K562 (cell line): ENCODE data around the gene CARM1. TPM values are rescaled to one million over a fixed set of nuclear protein-coding genes. Genes with fewer than 3 reads are reported as not detected.

Experiments
- ATAC-seq: fragments of 200-7000 bp; cut with Tn5 transposase; 3 replicates; pipeline ENCODE4 v1.9.1; 2020; ENCODE audit warnings: moderate library complexity
- BruUV-seq: library from RNA; stranded (reverse); fragments of 400-500 nt; replicated peaks from 2 replicates; lab custom pipeline; 2021; lab: Mats Ljungman, UMichigan
- CTCF ChIA-PET: fragments of 300-600 bp; formaldehyde crosslinking; extraction: SDS; loops from one replicate; lab custom pipeline; 2021; ENCODE audit warnings: low intra/inter-chr PET ratio; lab: Yijun Ruan, JAX
- POLR2A ChIA-PET: fragments of 300-600, 350-650 bp; sonication (Branson Sonifier 250); formaldehyde crosslinking; extraction: SDS; loops from one replicate; lab custom pipeline; 2021; ENCODE audit warnings: antibody characterized with exemption, inconsistent platforms; lab: Yijun Ruan, JAX
- DNase-seq, 4 experiments: peaks; one replicate each; pipeline versions ENCODE4 v3.0.0 to v3.0.0-alpha.2; 2011 to 2018; ENCODE audit warnings: low spot score in 3 of 4, mixed read lengths in 3 of 4; ENCODE audit errors: extremely low read depth in 1 of 4
- FAIRE-seq: peaks from 2 replicates; lab custom pipeline; 2011; peaks lifted over from hg19 to GRCh38; lab: Jason Lieb, UNC
- H2AFZ ChIP-seq: 2 replicates; pipeline ENCODE4 v1.6.0; 2011; ENCODE audit warnings: low read depth, low read length, control low read depth, inconsistent platforms
- H3K27ac ChIP-seq: fragments of 200-600 bp; 3 replicates; pipeline ENCODE4 v1.8.0; 2011; ENCODE audit warnings: low read depth, mild to moderate bottlenecking, control low read depth, inconsistent platforms, low read length, moderate library complexity, mixed read lengths; ENCODE audit errors: extremely low read depth
- H3K27me3 ChIP-seq, 2 experiments: fragments of 300-600 bp in 1 of 2; 2 replicates in 1 of 2; 3 replicates in 1 of 2; pipeline versions ENCODE4 v1.6.0 to v1.8.0; 2011; ENCODE audit warnings: inconsistent platforms in 2 of 2, low read length in 2 of 2, mild to moderate bottlenecking in 1 of 2, mixed read lengths in 1 of 2, moderate library complexity in 1 of 2; ENCODE audit not compliant: control insufficient read depth in 2 of 2, insufficient read depth in 2 of 2
- H3K36me3 ChIP-seq: fragments of 300-600 bp; 3 replicates; pipeline ENCODE4 v1.8.0; 2011; ENCODE audit warnings: mild to moderate bottlenecking, low read length, inconsistent platforms; ENCODE audit not compliant: control insufficient read depth, insufficient read depth
- H3K4me1 ChIP-seq, 2 experiments: fragments of 200-600 bp in 1 of 2; replicated peaks in 1 of 2; 2 replicates in 1 of 2; 3 replicates in 1 of 2; pipeline versions ENCODE4 v1.5.1 to v1.8.0; 2011; ENCODE audit warnings: inconsistent platforms in 2 of 2, low read length in 2 of 2, mild to moderate bottlenecking in 1 of 2, mixed read lengths in 1 of 2, moderate library complexity in 1 of 2; ENCODE audit not compliant: control insufficient read depth in 2 of 2, insufficient read depth in 2 of 2
- H3K4me2 ChIP-seq: 2 replicates; pipeline ENCODE4 v1.6.1; 2011; ENCODE audit warnings: low read length, control low read depth, inconsistent platforms, mixed read lengths; ENCODE audit not compliant: insufficient read depth
- H3K4me3 ChIP-seq: fragments of 200-600 bp; sonication (generic), shearing (Covaris generic); 2 replicates; pipeline ENCODE4 v1.5.1; 2016; ENCODE audit warnings: control low read depth, inconsistent platforms
- H3K79me2 ChIP-seq: fragments of 200-600 bp; 3 replicates; pipeline ENCODE4 v1.8.0; 2011; ENCODE audit warnings: low read length, inconsistent platforms; ENCODE audit not compliant: control insufficient read depth, insufficient read depth
- H3K9ac ChIP-seq, 2 experiments: 2 replicates each; pipeline versions ENCODE4 v1.6.0 to v1.6.1; 2011; ENCODE audit warnings: low read depth in 2 of 2, low read length in 2 of 2, control low read depth in 1 of 2, inconsistent platforms in 1 of 2, mild to moderate bottlenecking in 1 of 2, mixed read lengths in 1 of 2; ENCODE audit not compliant: insufficient read depth in 1 of 2
- H3K9me1 ChIP-seq: one replicate; pipeline ENCODE4 v1.6.0; 2011; ENCODE audit warnings: inconsistent platforms, mild to moderate bottlenecking, low read length, moderate library complexity; ENCODE audit not compliant: control insufficient read depth, insufficient read depth
- H3K9me3 ChIP-seq: replicated peaks from 2 replicates; pipeline ENCODE4 v1.5.1; 2011; ENCODE audit warnings: low read depth, low read length, inconsistent platforms; ENCODE audit not compliant: control insufficient read depth, insufficient read depth
- H4K20me1 ChIP-seq: replicated peaks from 2 replicates; pipeline ENCODE4 v1.6.1; 2011; ENCODE audit warnings: low read length, inconsistent platforms, mixed read lengths; ENCODE audit not compliant: control insufficient read depth, insufficient read depth
- ASH1L ChIP-seq: fragments of 450-650 bp; IDR thresholded peaks from 2 replicates; pipeline ENCODE4 v1.6.1; 2018; ENCODE audit warnings: borderline replicate concordance, mild to moderate bottlenecking, low read depth; ENCODE audit not compliant: partially characterized antibody
- CEBPB ChIP-seq: fragments of 450-650 bp; IDR thresholded peaks from 2 replicates; pipeline ENCODE4 v1.6.1; 2016; ENCODE audit warnings: missing genetic modification characterization, missing compliant biosample characterization
- FOSL1 ChIP-seq: fragments of 200-800 bp; sonication (Bioruptor generic); conservative IDR thresholded peaks from 2 replicates; pipeline ENCODE4 v1.6.1; 2016; ENCODE audit warnings: missing genetic modification characterization, missing compliant biosample characterization
- JUND ChIP-seq, 2 experiments: IDR thresholded peaks; 2 replicates in 1 of 2; 3 replicates in 1 of 2; pipeline ENCODE4 v1.6.1; 2011; ENCODE audit warnings: borderline replicate concordance in 2 of 2, low read depth in 2 of 2, low read length in 2 of 2, improper control_type of control experiment in 1 of 2, missing biosample characterization in 1 of 2, missing genetic modification characterization in 1 of 2, missing genetic modification reagents in 1 of 2
- MEIS2 ChIP-seq: fragments of 450-650 bp; IDR thresholded peaks from 2 replicates; pipeline ENCODE4 v1.6.1; 2014; ENCODE audit warnings: mild to moderate bottlenecking; ENCODE audit not compliant: partially characterized antibody
- PKNOX1 ChIP-seq: fragments of 450-650 bp; IDR thresholded peaks from 2 replicates; pipeline ENCODE4 v1.6.1; 2016
- SMARCA4 ChIP-seq: fragments of 450-650 bp; IDR thresholded peaks from 2 replicates; pipeline ENCODE4 v1.6.1; 2016
- SMARCE1 ChIP-seq: fragments of 450-650 bp; IDR thresholded peaks from 2 replicates; pipeline ENCODE4 v1.7.1; 2016; ENCODE audit warnings: mild to moderate bottlenecking
- VEZF1 ChIP-seq: fragments of 200-800 bp; sonication (Bioruptor generic); IDR thresholded peaks from 2 replicates; pipeline ENCODE4 v1.6.1; 2017; ENCODE audit warnings: missing genetic modification characterization, missing compliant biosample characterization
- ZFP1 ChIP-seq: fragments of 450-650 bp; formaldehyde crosslinking; IDR thresholded peaks from 2 replicates; pipeline ENCODE4 v1.4.0; 2020; ENCODE audit warnings: mild to moderate bottlenecking, mixed read lengths
- ZNF282 ChIP-seq: sonication (generic); formaldehyde crosslinking; IDR thresholded peaks from 2 replicates; pipeline ENCODE4 v1.8.1; 2023; ENCODE audit warnings: missing genetic modification reagents
- ZNF384 ChIP-seq: IDR thresholded peaks from 2 replicates; pipeline ENCODE4 v1.6.1; 2012; ENCODE audit warnings: low read depth, low read length, improper control_type of control experiment
- ZNF780A ChIP-seq: fragments of 250-450 bp; sonication (Bioruptor Pico); IDR thresholded peaks from 2 replicates; pipeline ENCODE4 v1.5.0; 2021; ENCODE audit warnings: mild to moderate bottlenecking
- WGBS: fragments of 100-300 bp; shearing (Covaris generic); methylation state at CpG from one replicate; pipeline ENCODE4 v1.1.6; 2016; ENCODE audit warnings: low coverage, mixed read lengths; ENCODE audit not compliant: insufficient coverage; ENCODE audit errors: missing lambda C conversion rate; 5-methylcytosine and 5-hydroxymethylcytosine counted together
- in situ Hi-C: fragments of 300-500 bp; cut with MboI; formaldehyde crosslinking; loops from 4 replicates; pipeline ENCODE4 v1.15.0; 2018; ENCODE audit warnings: inconsistent platforms, mixed read lengths
- intact Hi-C: fragments of 100-400 bp; cut with micrococcal nuclease; formaldehyde crosslinking; loops from 2 replicates; pipeline ENCODE4 v1.14.2; 2022
- polyA plus RNA-seq, 8 experiments: library from polyadenylated mRNA; depleted of rRNA in 4 of 8; stranded (reverse) in 5 of 8; unstranded in 3 of 8; fragments of >200 nt; fragmentation: Nextera tagmentation in 2 of 8; fragmentation: Illumina TruSeq in 1 of 8; extraction: Ambion mirVana in 2 of 8; extraction: Trizol in 1 of 8; gene quantifications; 2 replicates each; pipeline versions ENCODE4 v1.2.1 to v1.2.3, GENCODE V29; 2011 to 2014; ENCODE audit warnings: inconsistent platforms in 1 of 8, missing spikeins in 1 of 8
- total RNA-seq, 7 experiments: library from RNA; depleted of rRNA in 6 of 7; stranded (reverse); fragments of >200 nt in 6 of 7; fragmentation: Illumina TruSeq in 2 of 7; extraction: Trizol in 2 of 7; gene quantifications; 2 replicates each; pipeline versions ENCODE4 v1.2.1 to v1.2.3, GENCODE V29; 2011 to 2021; ENCODE audit warnings: low replicate concordance in 1 of 7

The CARM1 gene
- total and polyA plus RNA-seq, 9 of the 15 experiments (the other 6 are each of a cell fraction or from before 2014, with no cell fraction given): 0.36 to 86.0 (median 29.7) TPM

- no peaks in the 10 kb centered on the region; a peak in 1 of 5 replicates for H3K27me3 ChIP-seq
- TF ChIP-seq ASH1L (no peak), ZNF282 (0 out of 2 replicates have a peak, but pooled peaks have one; percentile 15)
- H3K4me2 ChIP-seq: no peak overlapping the region
- no peak overlapping the region for H2AFZ ChIP-seq
- in situ Hi-C loops: no loop called here
- peak overlapping the region in 1 of 2 experiments; percentile 78; a peak in 2 of 4 replicates for H3K9ac ChIP-seq
- H3K79me2 ChIP-seq: peaks cover 89% of the 10 kb centered on the region
- no peaks in the 10 kb centered on the region for H3K9me3 ChIP-seq
- H4K20me1 ChIP-seq: no peaks in the 10 kb centered on the region
- no peak for ATAC-seq
- WGBS: 82% methylated on average over 8 of the region's 9 CpGs
- no peak overlapping the region for H3K4me3 ChIP-seq
- peaks cover 19% of the 10 kb centered on the region; the same call in 2 of the 3 replicates for H3K36me3 ChIP-seq
- intact Hi-C loops: no loop called here
- peaks cover 48 to 73% of the 10 kb centered on the region in 2 experiments for H3K4me1 ChIP-seq
- H3K9me1 ChIP-seq: no peaks in the 10 kb centered on the region
- no peak for FAIRE-seq
- ChIA-PET POLR2A (interaction anchor here (1.0 to 1.8 kb wide), 3 partner anchors 10 to 31 kb away, joined by 3 to 7 read pairs (median 3); no protein-coding TSS in a partner anchor), CTCF (no interaction called here)
- DNase-seq: no peak
- BruUV-seq: no TSS peak
- no peak overlapping the region for H3K27ac ChIP-seq
Measured at GRCh38 chr19:10882108-10882457, 10.7 kb downstream of the CARM1 start.

- peaks cover 35 to 79% of the 10 kb centered on the region in 2 experiments for H3K4me1 ChIP-seq
- ChIA-PET CTCF (no interaction called here), POLR2A (interaction anchor here (1.1 to 1.2 kb wide), 2 partner anchors 10 to 73 kb away, joined by 3 read pairs; no protein-coding TSS in a partner anchor)
- in situ Hi-C loops: no loop called here
- H3K9me1 ChIP-seq: peaks cover 2% of the 10 kb centered on the region
- intact Hi-C loops: no loop called here
- DNase-seq (peak in 2 of 4 experiments; percentile 20 to 44), ATAC-seq (peak; percentile 59), FAIRE-seq (peak; percentile 66)
- peaks cover 84% of the 10 kb centered on the region for H3K79me2 ChIP-seq
- no peak overlapping the region for H2AFZ ChIP-seq
- H4K20me1 ChIP-seq: peaks cover 6% of the 10 kb centered on the region; the same call in 1 of the 2 replicates
- peak overlapping the region in 1 of 2 experiments; percentile 72; a peak in 1 of 4 replicates for H3K9ac ChIP-seq
- no peak overlapping the region for H3K4me2 ChIP-seq
- whole genome bisulfite sequencing: 58% methylated on average over 2 of the region's 2 CpGs
- H3K9me3 ChIP-seq: no peaks in the 10 kb centered on the region
- peak overlapping the region; percentile 23; the same call in 1 of the 3 replicates for H3K27ac ChIP-seq
- H3K27me3 ChIP-seq: no peaks in the 10 kb centered on the region; a peak in 1 of 5 replicates
- peaks cover 19% of the 10 kb centered on the region; the same call in 2 of the 3 replicates for H3K36me3 ChIP-seq
- no peak overlapping the region for H3K4me3 ChIP-seq
- BruUV-seq: no TSS peak
- TF ChIP-seq CEBPB (tag) (no peak), ZFP1 (CRISPR knock-in tag) (no peak), VEZF1 (CRISPR knock-in tag) (peak; percentile 80), ZNF780A (no peak), ZNF384 (peak; percentile 53; the same call in 1 of the 2 replicates), SMARCA4 (peak; percentile 53; the same call in 1 of the 2 replicates), JUND (IDR thresholded peaks at IDR 0.05; ENCODE audit: borderline replicate concordance, low read depth, low read length) (peak; percentile 35; the same call in 1 of the 2 replicates), JUND (tag; IDR thresholded peaks at IDR 0.05; ENCODE audit: borderline replicate concordance, low read depth, low read length) (0 out of 3 replicates have a peak, but pooled peaks have one; percentile 14), MEIS2 (peak; percentile 51), SMARCE1 (peak; percentile 57), FOSL1 (tag) (peak; percentile 56; the same call in 1 of the 2 replicates), PKNOX1 (peak; percentile 39; the same call in 1 of the 2 replicates)
Measured at GRCh38 chr19:10884274-10884673, 12.9 kb downstream of the CARM1 start.
